ENCODE measurements around the gene ISY1. TPM values are rescaled to one million over a fixed set of nuclear protein-coding genes. Genes with fewer than 3 reads are reported as not detected.
A peak's percentile ranks its signal among the peaks of the same experiment; 100 is the strongest.
"Not testable (repeated sequence)": the region's sequence is repeated elsewhere in the genome, so short reads cannot be mapped to it uniquely, and the experiment has no call there.

ISY1 gene
- total RNA-seq, 4 donors from 2014 or later: 19.6 to 34.9 (median 22.3) TPM

DNA sequence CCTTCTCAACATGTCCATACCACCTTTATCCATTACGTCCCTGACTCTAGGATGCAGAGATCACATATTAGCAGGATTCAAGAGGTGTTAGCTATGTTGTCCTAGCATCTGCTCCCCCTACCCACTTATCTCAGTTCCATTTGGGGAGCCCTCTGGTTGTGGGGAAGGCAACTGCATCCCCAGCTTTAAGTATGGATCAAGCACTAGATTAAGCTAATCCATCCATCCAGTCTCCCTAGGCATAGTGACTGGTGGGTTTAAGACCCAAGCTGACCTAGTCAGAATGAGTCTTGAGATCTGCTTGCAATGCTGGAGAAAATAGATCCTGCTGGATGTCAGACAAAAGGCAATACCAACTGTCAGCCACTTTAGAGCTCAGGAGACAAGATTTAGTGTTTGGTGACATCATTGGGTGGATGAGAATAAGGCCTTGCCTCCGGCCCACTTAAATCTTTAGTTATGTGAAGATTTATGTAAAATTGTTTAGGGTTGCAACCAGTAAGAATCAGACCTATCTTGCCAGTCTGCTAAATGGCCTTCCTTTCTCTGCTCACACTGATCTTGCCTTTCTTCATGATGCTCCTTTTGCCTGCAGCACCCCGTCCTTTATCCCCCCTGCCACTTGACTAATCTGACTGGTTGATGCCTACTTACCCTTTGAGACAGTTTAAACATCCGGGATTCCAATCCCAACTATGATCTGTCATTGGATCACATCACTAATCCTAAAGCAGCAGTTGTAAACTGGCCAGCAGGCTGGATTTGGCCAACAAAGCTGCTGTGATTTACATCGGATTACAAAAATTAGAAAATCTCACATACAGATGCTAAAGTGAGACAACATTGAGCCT lies 2.1 kb upstream of the ISY1 start:
- TF ChIP-seq POLR2A (IDR thresholded peaks at IDR 0.05): no peak
- TF ChIP-seq, protein P1, sequence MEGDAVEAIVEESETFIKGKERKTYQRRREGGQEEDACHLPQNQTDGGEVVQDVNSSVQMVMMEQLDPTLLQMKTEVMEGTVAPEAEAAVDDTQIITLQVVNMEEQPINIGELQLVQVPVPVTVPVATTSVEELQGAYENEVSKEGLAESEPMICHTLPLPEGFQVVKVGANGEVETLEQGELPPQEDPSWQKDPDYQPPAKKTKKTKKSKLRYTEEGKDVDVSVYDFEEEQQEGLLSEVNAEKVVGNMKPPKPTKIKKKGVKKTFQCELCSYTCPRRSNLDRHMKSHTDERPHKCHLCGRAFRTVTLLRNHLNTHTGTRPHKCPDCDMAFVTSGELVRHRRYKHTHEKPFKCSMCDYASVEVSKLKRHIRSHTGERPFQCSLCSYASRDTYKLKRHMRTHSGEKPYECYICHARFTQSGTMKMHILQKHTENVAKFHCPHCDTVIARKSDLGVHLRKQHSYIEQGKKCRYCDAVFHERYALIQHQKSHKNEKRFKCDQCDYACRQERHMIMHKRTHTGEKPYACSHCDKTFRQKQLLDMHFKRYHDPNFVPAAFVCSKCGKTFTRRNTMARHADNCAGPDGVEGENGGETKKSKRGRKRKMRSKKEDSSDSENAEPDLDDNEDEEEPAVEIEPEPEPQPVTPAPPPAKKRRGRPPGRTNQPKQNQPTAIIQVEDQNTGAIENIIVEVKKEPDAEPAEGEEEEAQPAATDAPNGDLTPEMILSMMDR (IDR thresholded peaks at IDR 0.05 in 4 of 5, conservative IDR thresholded peaks at IDR 0.05 in 1 of 5): peak in 3 of 5 experiments; percentile 16 to 37 (median 24)
- peaks cover 7 to 43% of the 10 kb centered on the region in 2 donors for H3K36me3 ChIP-seq
- H3K4me1 ChIP-seq: peaks cover 26 to 36% of the 10 kb centered on the region in 2 donors
- ATAC-seq: no peak
- peak overlapping the region; percentile 76 to 97 (median 84) for H3K4me3 ChIP-seq
- peak overlapping the region; percentile 93 to 97 (median 96) for H3K27ac ChIP-seq
- H3K9me3 ChIP-seq: no peaks in the 10 kb centered on the region
- in situ Hi-C loops (cut with MboI; ENCODE audit: low sequenced_read_pairs in 4 of 4) (no loop called here), intact Hi-C loops (cut with DNase I; ENCODE audit: low total_unique reads) (no loop called here)
- DNase-seq: no peak
- H3K27me3 ChIP-seq: no peaks in the 10 kb centered on the region

DNA sequence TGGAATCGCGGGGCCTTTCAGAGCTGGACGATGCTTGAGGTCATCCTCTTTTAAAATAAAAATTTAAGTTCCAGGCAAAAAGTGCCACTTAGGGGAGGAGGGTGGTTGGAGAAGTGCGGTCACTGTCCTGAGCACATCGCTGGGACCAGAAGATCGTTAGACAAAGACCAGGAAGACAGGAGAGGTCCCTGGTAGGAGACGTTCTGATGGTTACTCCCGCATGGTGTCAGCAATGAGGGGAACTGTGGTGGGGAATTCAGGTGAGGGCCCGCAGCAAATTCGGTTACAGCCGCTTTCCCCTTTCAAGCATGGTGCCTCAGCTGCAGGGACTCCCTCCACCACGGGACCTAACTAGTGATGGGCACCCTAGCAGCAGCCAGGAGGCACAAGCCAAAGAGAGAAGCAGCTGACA lies 1.0 kb upstream of the ISY1 start:
- TF ChIP-seq, protein P1 (IDR thresholded peaks at IDR 0.05 in 4 of 5, conservative IDR thresholded peaks at IDR 0.05 in 1 of 5): peak in 1 of 5 experiments; percentile 25
- no peak for TF ChIP-seq POLR2A (IDR thresholded peaks at IDR 0.05)
- intact Hi-C loops (cut with DNase I; ENCODE audit: low total_unique reads) (loop anchor here (1.0 kb wide), 3 partner anchors 63 to 87 kb away; partner anchors contain the start of gene COPG1), in situ Hi-C loops (cut with MboI; ENCODE audit: low sequenced_read_pairs in 4 of 4) (no loop called here)
- DNase-seq (peak; percentile 61 to 71), ATAC-seq (peak; percentile 38 to 48)
- Histone ChIP-seq H3K27me3 (no peaks in the 10 kb centered on the region), H3K27ac (peak overlapping the region; percentile 93 to 97 (median 96)), H3K4me1 (peaks cover 26 to 36% of the 10 kb centered on the region in 2 donors), H3K36me3 (peaks cover 0 to 41% of the 10 kb centered on the region in 2 donors), H3K4me3 (peak overlapping the region; percentile 76 to 97 (median 84)), H3K9me3 (no peaks in the 10 kb centered on the region)

DNA sequence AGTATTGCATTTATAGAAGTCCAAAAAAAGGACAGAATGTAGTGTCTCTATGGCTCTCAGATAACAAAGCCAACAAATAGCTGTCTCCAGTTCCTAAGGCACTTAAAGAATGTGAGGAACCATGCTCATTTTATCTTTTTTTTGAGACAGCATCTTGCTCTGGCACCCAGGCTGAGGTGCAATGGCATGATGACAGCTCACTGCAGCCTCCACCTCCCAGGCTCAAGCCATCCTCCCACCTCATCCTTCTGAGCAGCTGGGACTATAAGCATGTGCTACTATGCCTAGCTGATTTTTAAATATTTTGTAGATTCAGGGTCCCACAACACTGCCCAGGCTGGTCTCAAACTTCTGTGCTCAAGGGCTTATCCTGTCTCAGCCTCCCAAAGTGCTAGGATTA lies 16.1 kb downstream of the ISY1 start:
- Histone ChIP-seq H3K9me3 (no peaks in the 10 kb centered on the region), H3K4me3 (no peak overlapping the region), H3K4me1 (no peaks in the 10 kb centered on the region), H3K27me3 (no peaks in the 10 kb centered on the region), H3K36me3 (peaks cover 0 to 60% of the 10 kb centered on the region in 2 donors), H3K27ac (no peak overlapping the region)
- in situ Hi-C loops (cut with MboI; ENCODE audit: low sequenced_read_pairs in 4 of 4) (no loop called here), intact Hi-C loops (cut with DNase I; ENCODE audit: low total_unique reads) (no loop called here)
- DNase-seq: no peak
- no peak for ATAC-seq
- TF ChIP-seq, protein P1 (IDR thresholded peaks at IDR 0.05 in 4 of 5, conservative IDR thresholded peaks at IDR 0.05 in 1 of 5): no peak
- no peak for TF ChIP-seq POLR2A (IDR thresholded peaks at IDR 0.05)

DNA sequence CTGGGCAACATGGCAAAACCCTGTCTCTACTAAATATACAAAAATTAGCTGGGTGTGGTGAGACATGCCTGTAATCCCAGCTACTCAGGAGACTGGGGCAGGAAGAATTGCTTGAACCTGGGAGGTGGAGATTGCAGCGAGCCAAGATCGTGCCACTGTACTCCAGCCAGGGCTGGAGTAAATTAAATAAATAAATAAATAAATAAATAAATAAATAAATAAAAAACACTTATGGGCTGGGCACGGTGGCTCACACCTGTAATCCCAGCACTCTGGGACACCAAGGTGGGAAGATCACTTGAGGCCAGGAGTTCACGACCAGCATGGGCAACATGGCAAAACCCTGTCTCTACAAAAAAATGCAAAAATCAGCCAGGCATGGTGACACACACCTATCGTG lies 19.9 kb downstream of the ISY1 start:
- in situ Hi-C loops (cut with MboI; ENCODE audit: low sequenced_read_pairs in 4 of 4); intact Hi-C loops (cut with DNase I; ENCODE audit: low total_unique reads): not testable (repeated sequence)
- peaks cover 0 to 85% of the 10 kb centered on the region in 2 donors for H3K36me3 ChIP-seq

DNA sequence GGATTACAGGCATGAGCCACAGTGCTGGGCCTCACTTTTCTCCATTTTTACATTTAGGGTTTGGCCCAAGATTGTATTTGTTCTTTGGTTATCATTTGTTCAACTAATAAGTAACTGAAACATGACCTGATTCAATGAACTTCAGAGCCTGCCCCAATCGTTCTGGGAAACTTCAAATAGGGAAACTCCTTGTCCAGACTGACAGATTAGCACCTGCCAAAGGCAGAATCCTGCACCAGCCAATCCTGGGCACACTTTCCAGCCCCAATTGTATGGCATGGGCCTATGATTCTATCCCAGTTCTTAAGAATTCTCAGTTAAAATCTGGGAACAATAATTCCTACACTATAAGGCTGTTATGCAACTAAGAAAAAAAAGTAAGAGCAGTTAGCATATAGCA lies 21.0 kb downstream of the ISY1 start:
- in situ Hi-C loops (cut with MboI; ENCODE audit: low sequenced_read_pairs in 4 of 4): no loop called here
- DNase-seq (no peak), ATAC-seq (no peak)
- Histone ChIP-seq H3K9me3 (no peaks in the 10 kb centered on the region), H3K36me3 (peaks cover 0 to 84% of the 10 kb centered on the region in 2 donors), H3K27me3 (no peaks in the 10 kb centered on the region), H3K4me3 (no peak overlapping the region), H3K4me1 (no peaks in the 10 kb centered on the region), H3K27ac (no peak overlapping the region)
- intact Hi-C loops (cut with DNase I; ENCODE audit: low total_unique reads): no loop called here
- TF ChIP-seq, protein P1 (IDR thresholded peaks at IDR 0.05 in 4 of 5, conservative IDR thresholded peaks at IDR 0.05 in 1 of 5): no peak
- no peak for TF ChIP-seq POLR2A (IDR thresholded peaks at IDR 0.05)

More for the DNA sequence above, 19.9 kb downstream of the ISY1 start:
- H3K27ac ChIP-seq, ATAC-seq, H3K27me3 ChIP-seq, DNase-seq, H3K9me3 ChIP-seq, H3K4me1 ChIP-seq, H3K4me3 ChIP-seq: not testable (repeated sequence)

DNA sequence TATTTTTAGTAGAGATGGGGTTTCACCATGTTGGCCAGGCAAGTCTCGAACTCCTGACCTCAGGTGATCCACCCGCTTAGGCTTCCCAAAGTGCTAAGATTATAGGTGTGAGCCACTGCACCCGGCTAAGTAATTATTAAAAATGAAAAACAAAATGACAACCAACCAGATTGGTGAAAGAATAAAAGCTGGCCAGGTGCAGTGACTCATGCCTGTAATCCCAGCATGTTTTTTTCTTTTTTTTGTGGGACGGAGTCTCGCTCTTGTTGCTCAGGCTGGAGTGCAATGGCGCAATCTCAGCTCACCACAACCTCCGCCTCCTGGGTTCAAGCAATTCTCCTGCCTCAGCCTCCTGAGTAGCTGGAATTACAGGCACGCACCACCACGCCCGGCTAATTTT lies 24.6 kb downstream of the ISY1 start:
- in situ Hi-C loops (cut with MboI; ENCODE audit: low sequenced_read_pairs in 4 of 4); DNase-seq; intact Hi-C loops (cut with DNase I; ENCODE audit: low total_unique reads); ATAC-seq; H3K4me1 ChIP-seq; H3K4me3 ChIP-seq; H3K9me3 ChIP-seq; H3K27ac ChIP-seq; H3K27me3 ChIP-seq: not testable (repeated sequence)
- H3K36me3 ChIP-seq: peaks cover 0 to 98% of the 10 kb centered on the region in 2 donors

Measured in gastrocnemius medialis (tissue), 4 donors.